Measurements from ENCODE around the gene SLC25A45. TPM values are rescaled to one million over a fixed set of nuclear protein-coding genes. Genes with fewer than 3 reads are reported as not detected.

SLC25A45 gene
- total and polyA plus RNA-seq, 2 donors from 2014 or later, result 4.1 to 14.7 TPM

DNA sequence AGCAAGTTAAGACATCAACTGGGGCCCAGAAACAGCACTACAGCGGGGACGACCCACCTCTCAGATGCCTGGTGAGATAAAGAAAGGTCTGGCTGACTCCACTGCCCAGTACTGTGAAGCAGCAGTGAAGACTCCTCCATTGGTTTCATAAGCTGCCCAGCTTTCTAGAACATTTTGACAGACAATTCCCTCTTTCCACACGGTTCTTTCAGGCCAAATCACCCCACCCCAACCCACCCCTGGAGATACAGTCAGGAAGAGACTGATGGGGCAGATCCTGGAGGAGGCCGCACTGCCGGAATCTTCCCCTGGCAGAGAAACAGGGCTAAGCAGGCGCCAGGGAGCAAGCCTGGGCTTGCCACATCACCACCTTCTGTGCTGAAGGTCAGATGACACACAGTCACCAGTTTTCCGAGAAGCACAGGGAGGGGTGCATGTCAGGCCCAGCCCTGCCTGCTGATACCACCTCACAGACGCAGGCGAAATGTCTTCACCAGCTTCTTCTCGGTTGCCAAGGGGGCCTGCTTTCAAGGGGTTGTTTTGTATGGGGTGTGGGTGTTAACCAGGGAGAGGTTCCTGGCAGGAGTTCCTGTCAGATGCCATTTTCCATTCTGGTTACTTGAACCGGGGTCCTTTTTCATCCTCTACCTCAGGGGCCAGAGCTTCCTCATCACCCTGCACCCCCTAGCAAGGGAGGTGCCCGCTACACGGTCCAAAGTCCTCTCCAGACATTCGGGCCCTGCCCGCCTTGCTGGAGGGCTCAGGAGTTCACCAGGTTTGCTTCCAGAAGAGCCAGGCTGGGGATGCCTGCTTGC is 38.7 kb upstream of the SLC25A45 start:
- H3K36me3 ChIP-seq (ENCODE audit: control insufficient read depth in 2 of 3, insufficient read depth in 3 of 3, low read length in 3 of 3), result peaks cover 0 to 35% (median 16%) of the 10 kb centered on the region in 3 donors
- peak overlapping the region in 2 of 3 donors; percentile 65 to 80 for H3K4me3 ChIP-seq (ENCODE audit: low read length in 3 of 3)
- peak overlapping the region in 2 of 3 donors; percentile 96 to 97 for H3K9ac ChIP-seq (ENCODE audit: low read length in 3 of 3)
- H3K27ac ChIP-seq (ENCODE audit: low read depth in 2 of 2, low read length in 2 of 2), result peak overlapping the region; percentile 99 to 100
- DNase-seq, result peak in 4 of 5 donors; percentile 66 to 97 (median 81)
- no peak for FAIRE-seq
- H3K27me3 ChIP-seq (ENCODE audit: control insufficient read depth, insufficient read depth, low read length), result no peaks in the 10 kb centered on the region
- intact Hi-C loops (cut with DNase I), result no loop called here
- TF ChIP-seq, protein P1, sequence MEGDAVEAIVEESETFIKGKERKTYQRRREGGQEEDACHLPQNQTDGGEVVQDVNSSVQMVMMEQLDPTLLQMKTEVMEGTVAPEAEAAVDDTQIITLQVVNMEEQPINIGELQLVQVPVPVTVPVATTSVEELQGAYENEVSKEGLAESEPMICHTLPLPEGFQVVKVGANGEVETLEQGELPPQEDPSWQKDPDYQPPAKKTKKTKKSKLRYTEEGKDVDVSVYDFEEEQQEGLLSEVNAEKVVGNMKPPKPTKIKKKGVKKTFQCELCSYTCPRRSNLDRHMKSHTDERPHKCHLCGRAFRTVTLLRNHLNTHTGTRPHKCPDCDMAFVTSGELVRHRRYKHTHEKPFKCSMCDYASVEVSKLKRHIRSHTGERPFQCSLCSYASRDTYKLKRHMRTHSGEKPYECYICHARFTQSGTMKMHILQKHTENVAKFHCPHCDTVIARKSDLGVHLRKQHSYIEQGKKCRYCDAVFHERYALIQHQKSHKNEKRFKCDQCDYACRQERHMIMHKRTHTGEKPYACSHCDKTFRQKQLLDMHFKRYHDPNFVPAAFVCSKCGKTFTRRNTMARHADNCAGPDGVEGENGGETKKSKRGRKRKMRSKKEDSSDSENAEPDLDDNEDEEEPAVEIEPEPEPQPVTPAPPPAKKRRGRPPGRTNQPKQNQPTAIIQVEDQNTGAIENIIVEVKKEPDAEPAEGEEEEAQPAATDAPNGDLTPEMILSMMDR (IDR thresholded peaks at IDR 0.05; ENCODE audit: borderline replicate concordance, extremely low read depth, insufficient read depth), result no peak
- H3K9me3 ChIP-seq (ENCODE audit: control insufficient read depth in 2 of 3, insufficient read depth in 1 of 3, low read length in 3 of 3), result no peaks in the 10 kb centered on the region
- peaks cover 5 to 38% (median 31%) of the 10 kb centered on the region in 3 donors for H3K4me1 ChIP-seq (ENCODE audit: control insufficient read depth in 2 of 3, insufficient read depth in 2 of 3, low read depth in 1 of 3, low read length in 3 of 3)

DNA sequence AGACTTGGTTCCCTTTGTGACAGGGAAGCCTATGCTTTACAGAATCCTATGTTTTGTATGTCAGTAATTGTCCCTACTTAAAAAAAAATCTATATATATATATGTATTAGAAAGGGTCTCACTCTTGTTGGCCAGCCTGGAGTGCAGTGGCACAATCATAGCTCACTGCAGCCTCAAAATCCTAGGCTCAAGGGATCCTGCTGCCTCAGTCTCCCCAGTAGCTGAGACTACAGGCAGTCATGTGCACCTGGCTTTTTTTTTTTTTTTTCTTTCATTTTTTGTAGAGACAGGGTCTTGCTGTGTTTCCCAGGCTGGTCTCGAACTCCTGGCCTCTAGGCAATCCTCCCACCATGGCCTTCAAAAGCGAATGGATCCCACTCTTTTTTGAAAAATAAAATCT is 38.1 kb upstream of the SLC25A45 start:
- Histone ChIP-seq H3K27me3 (ENCODE audit: control insufficient read depth, insufficient read depth, low read length) (no peaks in the 10 kb centered on the region), H3K27ac (ENCODE audit: low read depth in 2 of 2, low read length in 2 of 2) (peak overlapping the region; percentile 99 to 100), H3K9ac (ENCODE audit: low read length in 3 of 3) (peak overlapping the region in 2 of 3 donors; percentile 92 to 97), H3K4me1 (ENCODE audit: control insufficient read depth in 2 of 3, insufficient read depth in 2 of 3, low read depth in 1 of 3, low read length in 3 of 3) (peaks cover 5 to 38% (median 37%) of the 10 kb centered on the region in 3 donors), H3K9me3 (ENCODE audit: control insufficient read depth in 2 of 3, insufficient read depth in 1 of 3, low read length in 3 of 3) (no peaks in the 10 kb centered on the region), H3K36me3 (ENCODE audit: control insufficient read depth in 2 of 3, insufficient read depth in 3 of 3, low read length in 3 of 3) (peaks cover 0 to 28% (median 15%) of the 10 kb centered on the region in 3 donors), H3K4me3 (ENCODE audit: low read length in 3 of 3) (peak overlapping the region in 2 of 3 donors; percentile 65 to 80)
- TF ChIP-seq, protein P1 (IDR thresholded peaks at IDR 0.05; ENCODE audit: borderline replicate concordance, extremely low read depth, insufficient read depth), result no peak
- intact Hi-C loops (cut with DNase I), result no loop called here
- FAIRE-seq (no peak), DNase-seq (peak in 1 of 5 donors; percentile 30)

DNA sequence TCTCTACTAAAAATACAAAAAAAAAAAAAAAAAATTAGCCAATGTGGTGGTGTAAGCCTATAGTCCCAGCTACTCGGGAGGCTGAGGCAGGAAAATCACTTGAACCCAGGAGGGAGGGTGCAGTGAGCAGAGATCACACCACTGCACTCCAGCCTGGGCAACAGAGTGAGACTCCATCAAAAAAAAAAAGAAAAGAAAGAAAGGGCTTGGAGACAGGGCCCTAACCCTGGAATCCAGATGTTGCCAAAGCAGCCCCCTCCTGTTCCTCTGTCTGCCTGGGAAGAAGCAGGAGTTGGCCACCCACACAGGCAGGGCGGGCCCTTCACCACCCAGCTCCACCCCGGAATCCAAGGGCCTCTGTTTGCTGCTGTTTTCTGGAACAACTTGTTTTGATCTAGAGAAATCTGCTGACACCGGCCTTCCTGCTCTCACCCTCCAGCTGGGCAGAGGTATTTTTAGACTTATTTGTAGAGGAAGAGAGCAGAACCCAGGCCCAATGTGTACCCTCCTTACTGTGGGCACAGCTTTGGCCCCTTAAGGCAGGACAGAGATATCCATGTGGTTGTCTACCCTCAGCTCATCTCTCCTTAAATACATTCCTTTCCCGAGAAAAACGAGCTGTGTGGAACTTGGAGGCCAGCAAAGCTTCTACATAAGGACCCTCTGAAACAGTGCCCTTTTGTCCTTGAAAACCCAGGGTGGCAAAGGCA is 37.5 kb upstream of the SLC25A45 start:
- DNase-seq, result peak; percentile 78 to 97 (median 86)
- no peak for FAIRE-seq
- peak overlapping the region in 2 of 3 donors; percentile 68 to 80 for H3K4me3 ChIP-seq (ENCODE audit: low read length in 3 of 3)
- H3K4me1 ChIP-seq (ENCODE audit: control insufficient read depth in 2 of 3, insufficient read depth in 2 of 3, low read depth in 1 of 3, low read length in 3 of 3), result peaks cover 5 to 40% (median 38%) of the 10 kb centered on the region in 3 donors
- H3K9me3 ChIP-seq (ENCODE audit: control insufficient read depth in 2 of 3, insufficient read depth in 1 of 3, low read length in 3 of 3), result no peaks in the 10 kb centered on the region
- no peaks in the 10 kb centered on the region for H3K27me3 ChIP-seq (ENCODE audit: control insufficient read depth, insufficient read depth, low read length)
- peak overlapping the region in 2 of 3 donors; percentile 97 to 99 for H3K9ac ChIP-seq (ENCODE audit: low read length in 3 of 3)
- H3K27ac ChIP-seq (ENCODE audit: low read depth in 2 of 2, low read length in 2 of 2), result peak overlapping the region; percentile 99 to 100
- intact Hi-C loops (cut with DNase I), result loop anchor here (5.0 kb wide), 1 partner anchor 87 kb away; no protein-coding TSS in a partner anchor
- TF ChIP-seq, protein P1 (IDR thresholded peaks at IDR 0.05; ENCODE audit: borderline replicate concordance, extremely low read depth, insufficient read depth), result no peak
- peaks cover 0 to 22% (median 10%) of the 10 kb centered on the region in 3 donors for H3K36me3 ChIP-seq (ENCODE audit: control insufficient read depth in 2 of 3, insufficient read depth in 3 of 3, low read length in 3 of 3)

Data from kidney (tissue), 14 donors.